GM19043 (cell line): ENCODE results near the gene ROBO4.

ENCODE experiments used
- ATAC-seq: cut with Tn5 transposase; IDR thresholded peaks from one replicate; pipeline ENCODE4 v1.9.1; 2021; ENCODE audit warnings: low read depth; ENCODE audit not compliant: unreplicated experiment

The ROBO4 gene

DNA sequence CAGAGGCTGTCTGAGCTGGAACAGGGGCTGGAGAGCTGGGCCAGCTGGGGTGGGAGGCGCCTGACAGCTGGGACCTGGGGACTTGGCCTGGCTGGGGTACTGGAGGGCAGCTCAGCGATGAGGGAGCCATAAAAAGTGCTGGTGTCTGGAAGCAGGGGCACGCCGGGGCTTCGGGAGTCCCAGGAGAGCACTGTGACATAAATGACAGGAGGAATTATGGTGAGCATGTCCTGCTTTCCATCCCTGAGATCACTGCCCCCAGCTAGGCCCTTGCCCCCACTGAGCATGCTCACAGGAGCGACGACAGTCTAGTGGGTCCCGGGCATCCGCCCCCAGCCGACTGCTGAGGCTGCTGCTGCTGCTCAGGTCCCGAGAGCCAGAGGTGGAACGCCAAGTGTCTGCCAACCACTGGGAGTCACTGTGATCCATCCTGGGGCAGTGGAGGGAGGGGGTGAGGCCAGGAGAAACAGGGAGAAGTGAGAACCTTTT is 6.2 kb downstream of the ROBO4 start:
- ATAC-seq: no peak

DNA sequence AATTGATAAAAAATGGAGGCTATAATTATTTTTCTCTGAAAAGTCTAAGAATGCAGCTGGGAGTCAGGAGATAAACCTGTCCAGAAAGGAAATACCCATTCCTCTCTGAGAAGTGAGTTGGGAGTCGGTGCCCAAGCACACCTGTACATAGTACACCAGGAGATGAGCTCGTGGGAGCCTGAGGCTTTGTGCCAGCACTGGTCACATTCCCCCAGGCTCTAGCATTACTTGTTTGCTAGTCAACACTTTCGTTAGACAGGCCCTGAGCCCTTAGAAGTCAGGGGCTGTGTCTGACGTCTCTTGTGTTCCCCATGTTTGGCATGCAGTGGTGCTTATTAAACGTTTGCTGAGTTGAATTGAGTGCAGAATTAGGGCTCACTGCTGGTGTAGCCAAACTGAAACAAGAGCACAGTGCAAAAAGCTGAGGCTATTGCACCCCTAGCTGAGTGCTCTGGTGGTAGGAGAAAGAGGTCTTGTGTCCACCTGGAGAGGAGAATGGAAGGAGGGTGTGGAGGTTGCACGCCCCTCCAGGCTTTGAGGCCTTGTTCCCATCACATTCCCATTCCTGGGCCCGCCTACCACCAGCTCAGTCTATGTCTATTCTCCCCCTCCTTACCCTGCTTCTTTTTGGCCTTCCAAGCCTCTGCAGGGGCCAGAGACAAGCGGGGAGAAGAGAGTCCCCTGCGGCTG is 6.8 kb downstream of the ROBO4 start:
- no peak for ATAC-seq

GRCh38 chr11:124890151-124890550 is 7.5 kb downstream of the ROBO4 start:
- ATAC-seq: no peak

DNA sequence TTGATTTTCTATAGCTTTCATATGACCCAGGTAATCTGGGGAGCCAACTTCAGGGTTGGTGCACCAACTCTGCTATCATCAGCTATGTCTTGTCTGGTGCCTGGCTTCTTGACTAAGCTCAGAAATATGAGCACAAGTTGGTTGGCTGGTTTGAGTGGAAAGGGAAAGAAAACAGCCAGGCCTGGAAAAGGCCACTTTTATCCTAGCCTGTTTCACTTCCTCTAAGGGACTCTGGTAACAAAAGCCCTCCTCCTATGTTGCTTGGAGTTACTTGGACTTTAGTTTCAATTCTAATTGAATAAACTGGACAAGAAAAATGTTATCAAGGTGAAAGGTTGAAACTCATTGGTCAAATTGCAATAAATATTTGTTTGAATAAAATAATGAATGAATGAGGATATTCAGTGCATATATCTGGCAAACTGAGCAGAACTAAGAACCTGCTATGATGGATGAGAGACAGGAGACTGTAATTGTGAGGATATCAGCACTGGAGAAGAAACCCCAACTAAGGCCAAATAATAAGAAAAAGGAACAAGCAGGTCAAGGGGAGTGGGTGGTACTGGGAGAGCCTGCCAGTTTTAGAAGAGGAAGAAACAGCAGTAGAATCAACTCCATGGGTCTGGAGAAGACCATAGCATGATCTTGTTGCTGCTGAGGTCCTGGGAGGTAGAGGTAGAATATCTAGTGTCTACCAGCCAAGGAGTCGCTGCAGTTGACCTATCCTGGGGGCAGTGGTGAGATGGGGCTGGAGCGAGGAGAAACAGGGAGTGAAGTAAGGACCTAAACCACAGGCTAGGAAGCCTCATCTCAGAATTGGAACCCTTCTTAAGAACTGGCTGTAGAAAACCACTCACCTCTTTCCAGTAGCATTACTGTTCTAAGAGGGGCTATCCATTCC is 8.2 kb downstream of the ROBO4 start:
- no peak for ATAC-seq

DNA sequence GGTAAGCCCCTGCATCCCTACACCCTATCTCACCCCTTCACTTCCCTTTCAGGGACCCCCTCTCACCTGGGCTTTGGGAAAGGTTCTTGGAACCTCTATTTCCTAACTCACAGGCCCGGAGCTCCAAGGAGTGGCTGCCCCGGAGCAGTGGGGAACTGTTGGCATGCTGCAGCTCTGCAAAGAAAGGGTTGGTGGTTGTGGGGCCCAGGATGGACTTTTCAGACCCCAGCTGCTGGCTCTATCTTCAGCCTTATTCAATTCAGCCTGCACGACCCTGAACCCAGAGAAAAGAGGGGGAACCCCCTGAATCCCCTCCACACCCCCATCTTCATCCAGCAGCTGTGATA is 10.0 kb downstream of the ROBO4 start:
- ATAC-seq: no peak

GRCh38 chr11:124886978-124887666 is 10.5 kb downstream of the ROBO4 start:
- no peak for ATAC-seq

DNA sequence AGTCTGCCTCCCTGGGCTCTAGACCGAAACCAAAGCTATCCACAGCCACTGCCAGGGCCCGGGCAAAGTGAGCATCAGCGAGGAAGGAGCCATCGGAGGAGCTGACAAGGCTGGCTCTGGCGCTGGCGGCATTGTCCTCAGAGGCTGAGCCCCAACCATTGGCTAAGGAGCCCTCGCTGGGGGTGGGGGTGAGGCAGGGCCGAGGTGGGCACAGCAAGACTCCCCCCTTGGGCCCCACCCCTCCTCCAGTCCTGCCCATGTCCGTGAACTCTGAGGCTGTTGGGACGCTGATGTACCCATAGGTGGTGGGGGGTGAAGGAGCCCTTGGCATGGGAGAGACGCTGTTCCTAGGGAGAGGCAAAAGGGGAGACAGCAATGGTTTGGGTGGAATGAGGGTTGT is 11.2 kb downstream of the ROBO4 start:
- ATAC-seq: no peak

- no peak for ATAC-seq
Measured at GRCh38 chr11:124884869-124885479, 12.7 kb downstream of the ROBO4 start.

- no peak for ATAC-seq
Measured at GRCh38 chr11:124884340-124884739, 13.3 kb downstream of the ROBO4 start.

- ATAC-seq: no peak
Measured at GRCh38 chr11:124882339-124883071, 15.2 kb downstream of the ROBO4 start.

- no peak for ATAC-seq
Measured at GRCh38 chr11:124880958-124881357, 16.7 kb downstream of the ROBO4 start.

GRCh38 chr11:124880290-124880611 is 17.4 kb downstream of the ROBO4 start:
- ATAC-seq: no peak

GRCh38 chr11:124879493-124880289 is 18.0 kb downstream of the ROBO4 start:
- no peak for ATAC-seq

- no peak for ATAC-seq
Measured at GRCh38 chr11:124878759-124879492, 18.7 kb downstream of the ROBO4 start.

DNA sequence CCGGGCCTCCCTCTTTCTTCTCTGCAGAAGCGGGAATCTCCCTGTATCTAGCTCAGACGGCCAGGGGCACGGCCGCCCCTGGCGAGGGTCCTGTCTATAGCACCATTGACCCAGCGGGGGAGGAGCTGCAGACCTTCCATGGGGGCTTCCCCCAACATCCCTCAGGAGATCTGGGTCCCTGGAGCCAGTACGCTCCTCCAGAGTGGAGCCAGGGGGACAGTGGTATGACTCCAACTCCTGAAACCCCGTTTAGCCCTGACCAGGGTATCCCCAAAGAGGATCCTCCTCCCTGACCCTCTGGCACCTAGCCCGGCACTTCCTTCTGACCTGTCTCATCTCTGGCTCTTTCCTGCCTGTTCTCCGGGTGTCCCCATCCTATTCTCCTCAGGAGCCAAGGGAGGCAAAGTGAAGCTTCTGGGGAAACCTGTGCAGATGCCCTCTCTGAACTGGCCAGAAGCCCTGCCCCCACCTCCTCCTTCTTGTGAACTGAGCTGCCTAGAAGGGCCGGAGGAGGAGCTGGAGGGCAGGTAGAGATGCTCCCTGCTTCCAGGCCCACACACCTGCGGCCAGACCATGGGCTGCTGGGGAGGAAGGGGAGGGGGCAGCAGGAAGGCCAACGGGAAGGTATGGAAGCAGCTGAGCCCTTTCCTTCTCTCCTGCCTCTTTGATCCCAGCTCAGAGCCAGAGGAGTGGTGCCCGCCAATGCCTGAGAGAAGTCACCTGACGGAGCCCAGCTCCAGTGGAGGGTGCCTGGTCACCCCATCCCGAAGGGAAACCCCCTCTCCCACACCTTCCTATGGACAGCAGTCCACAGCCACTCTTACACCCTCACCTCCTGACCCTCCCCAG is 19.5 kb downstream of the ROBO4 start:
- no peak for ATAC-seq

DNA sequence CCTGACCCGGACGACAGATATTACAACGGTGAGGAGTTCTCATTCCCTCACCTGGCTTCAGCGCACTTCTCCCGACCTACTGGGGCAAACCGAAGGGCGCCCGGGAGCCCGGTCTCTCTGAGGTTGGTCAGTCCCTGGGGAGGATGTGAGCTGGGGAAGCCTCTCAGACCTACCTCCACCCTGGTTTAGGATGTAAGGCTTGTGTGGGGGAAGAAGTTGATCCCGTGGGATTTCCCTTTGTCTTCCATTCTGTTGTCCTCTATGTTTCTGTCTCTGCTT is 20.1 kb downstream of the ROBO4 start:
- no peak for ATAC-seq

GRCh38 chr11:124876818-124877630 is 20.6 kb downstream of the ROBO4 start:
- ATAC-seq: no peak
